Kidney (tissue), 14 donors: ENCODE results near the gene NOL4L. TPM values are rescaled to one million over a fixed set of nuclear protein-coding genes. Genes with fewer than 3 reads are reported as not detected.

Experiments used
- DNase-seq, 5 donors: peaks; one replicate each; pipeline ENCODE4 v3.0.0-alpha.2; 2013 to 2020
- FAIRE-seq: peaks from 2 replicates; lab custom pipeline; 2012; peaks lifted over from hg19 to GRCh38; lab: Jason Lieb, UNC
- H3K27ac ChIP-seq, 2 donors: one replicate each; pipeline ENCODE4 v1.7.0; 2013; ENCODE audit warnings: low read depth in 2 of 2, low read length in 2 of 2, inconsistent platforms in 1 of 2
- H3K27me3 ChIP-seq: one replicate; pipeline ENCODE4 v1.7.1; 2013; ENCODE audit warnings: low read length, inconsistent platforms; ENCODE audit not compliant: control insufficient read depth, insufficient read depth
- H3K36me3 ChIP-seq, 3 donors: one replicate each; pipeline versions ENCODE4 v1.7.0 to v1.7.1; 2013; ENCODE audit warnings: low read length in 3 of 3, control low read depth in 1 of 3, inconsistent platforms in 1 of 3; ENCODE audit not compliant: insufficient read depth in 3 of 3, control insufficient read depth in 2 of 3
- H3K4me1 ChIP-seq, 3 donors: one replicate each; pipeline versions ENCODE4 v1.7.0 to v1.7.1; 2013; ENCODE audit warnings: low read length in 3 of 3, inconsistent platforms in 1 of 3, low read depth in 1 of 3; ENCODE audit not compliant: control insufficient read depth in 2 of 3, insufficient read depth in 2 of 3
- H3K4me3 ChIP-seq, 3 donors: one replicate each; pipeline versions ENCODE4 v1.7.0 to v1.8.1; 2013; ENCODE audit warnings: low read length in 3 of 3, control low read depth in 1 of 3, inconsistent platforms in 1 of 3
- H3K9ac ChIP-seq, 3 donors: one replicate each; pipeline versions ENCODE4 v1.7.0 to v1.7.1; 2013; ENCODE audit warnings: low read length in 3 of 3, control low read depth in 1 of 3, inconsistent platforms in 1 of 3
- H3K9me3 ChIP-seq, 3 donors: one replicate each; pipeline versions ENCODE4 v1.7.0 to v1.7.1; 2013; ENCODE audit warnings: low read length in 3 of 3, control low read depth in 1 of 3, inconsistent platforms in 1 of 3; ENCODE audit not compliant: control insufficient read depth in 2 of 3, insufficient read depth in 1 of 3
- CTCF ChIP-seq: IDR thresholded peaks from 3 replicates; pipeline ENCODE4 v1.5.1; 2012; ENCODE audit warnings: mild to moderate bottlenecking, moderate library complexity, borderline replicate concordance; ENCODE audit not compliant: insufficient read depth; ENCODE audit errors: extremely low read depth
- intact Hi-C: fragments of 100-400 bp; cut with DNase I; formaldehyde crosslinking; loops from one replicate; pipeline ENCODE4 v1.11.1; 2022
- polyA plus RNA-seq: library from polyadenylated mRNA; stranded (reverse); fragments of 350-450 nt; fragmentation: Illumina TruSeq; extraction: RNeasy Lipid Tissue Mini Kit (QIAGEN cat#74804); gene quantifications from one replicate; pipeline ENCODE4 v1.2.3, GENCODE V29; 2014; ENCODE audit warnings: low read depth, low replicate concordance; ENCODE audit not compliant: insufficient read depth
- total RNA-seq: library from RNA; stranded (reverse); fragmentation: NEBNext Ultra II Directional; extraction: Animal tissue kit (Norgen Biotek cat#: 25700); gene quantifications from one replicate; pipeline ENCODE4 v1.2.1, GENCODE V29; 2021
- donor health status: control.
- donor health status: control.
- donor health status: control.
- donor health status: control.
- donor health status: control.
- donor health status: DM: yes; HTN: yes; CAD: no.
- donor health status: Normal renal cell carcinoma (clear cell type).

Gene NOL4L
- total and polyA plus RNA-seq, 2 donors from 2014 or later, result 14.1 to 19.4 TPM

GRCh38 chr20:32435449-32436107 lies 149.6 kb downstream of the NOL4L start:
- no peak for TF ChIP-seq CTCF
- Histone ChIP-seq H3K36me3 (peaks cover 14 to 65% (median 59%) of the 10 kb centered on the region in 3 donors), H3K4me1 (peaks cover 0 to 9% (median 0%) of the 10 kb centered on the region in 3 donors), H3K27ac (no peak overlapping the region), H3K27me3 (no peaks in the 10 kb centered on the region), H3K9ac (no peak overlapping the region), H3K9me3 (no peaks in the 10 kb centered on the region), H3K4me3 (no peak overlapping the region)
- DNase-seq (no peak), FAIRE-seq (no peak)
- intact Hi-C loops, result no loop called here

- Histone ChIP-seq H3K9me3 (no peaks in the 10 kb centered on the region), H3K9ac (no peak overlapping the region), H3K4me3 (no peak overlapping the region), H3K4me1 (peaks cover 0 to 6% (median 0%) of the 10 kb centered on the region in 3 donors), H3K27ac (peak overlapping the region in 1 of 2 donors; percentile 12), H3K36me3 (peaks cover 14 to 74% (median 64%) of the 10 kb centered on the region in 3 donors), H3K27me3 (no peaks in the 10 kb centered on the region)
- intact Hi-C loops, result no loop called here
- TF ChIP-seq CTCF, result no peak
- DNase-seq (peak in 1 of 5 donors; percentile 80), FAIRE-seq (no peak)
Measured at GRCh38 chr20:32434434-32434833, 150.7 kb downstream of the NOL4L start.

- Histone ChIP-seq H3K4me1 (peaks cover 0 to 6% (median 0%) of the 10 kb centered on the region in 3 donors), H3K27me3 (no peaks in the 10 kb centered on the region), H3K4me3 (no peak overlapping the region), H3K36me3 (peaks cover 13 to 81% (median 68%) of the 10 kb centered on the region in 3 donors), H3K9me3 (no peaks in the 10 kb centered on the region), H3K9ac (no peak overlapping the region), H3K27ac (peak overlapping the region; percentile 40 to 48)
- DNase-seq, result peak in 1 of 5 donors; percentile 44
- intact Hi-C loops, result no loop called here
- FAIRE-seq, result no peak
- TF ChIP-seq CTCF, result no peak
Measured at GRCh38 chr20:32433311-32434021, 151.7 kb downstream of the NOL4L start.
